Activated CD4-positive, CD25-positive, alpha-beta regulatory T cell (primary cell): Measurements from ENCODE around the gene TEN1.

ENCODE experiments used
- DNase-seq, 4 experiments: peaks; one replicate each; lab custom pipeline; 2025; lab: John Stamatoyannopoulos, UW

TEN1 gene

DNA sequence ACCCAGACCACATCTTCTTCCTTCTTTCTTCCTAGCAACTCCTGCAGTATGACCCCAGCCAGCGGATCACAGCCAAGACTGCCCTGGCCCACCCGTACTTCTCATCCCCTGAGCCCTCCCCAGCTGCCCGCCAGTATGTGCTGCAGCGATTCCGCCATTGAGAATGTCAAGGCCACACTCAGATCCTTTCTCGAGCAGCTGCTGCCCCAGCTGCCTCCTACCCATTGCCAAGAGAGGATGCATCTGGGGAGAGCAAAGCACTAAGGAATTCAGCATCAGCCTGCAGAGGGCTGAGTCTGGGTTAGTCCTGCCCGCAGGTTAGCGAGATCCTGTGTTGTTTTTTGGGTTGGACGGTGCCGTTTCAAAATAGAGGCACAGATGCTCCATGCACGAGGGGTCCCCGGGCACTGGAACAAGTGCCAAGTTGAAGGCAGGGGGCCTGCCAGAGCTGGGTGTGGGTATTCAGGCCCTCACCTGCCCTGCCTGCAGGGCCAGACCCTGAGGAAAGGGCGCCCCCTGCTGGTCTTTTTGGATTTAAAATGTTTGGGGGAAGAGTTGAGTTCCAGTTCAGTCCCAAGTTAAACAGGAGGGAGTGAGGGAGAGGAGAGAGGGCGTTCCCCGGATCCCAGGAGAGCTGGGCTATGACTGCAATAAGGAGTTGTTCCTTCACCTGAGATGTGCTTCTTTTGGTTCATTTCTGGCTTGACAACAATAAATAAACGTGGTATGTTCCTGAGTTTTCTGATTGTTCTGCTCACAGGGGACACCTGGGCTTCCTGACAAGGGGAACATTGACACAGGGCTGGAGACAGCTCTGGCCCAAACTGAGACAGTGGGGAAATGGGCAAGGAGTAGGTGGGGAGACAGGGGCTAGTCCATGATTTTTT, 26.5 kb downstream of the TEN1 start:
- DNase-seq: peak; percentile 58 to 86 (median 72)

DNA sequence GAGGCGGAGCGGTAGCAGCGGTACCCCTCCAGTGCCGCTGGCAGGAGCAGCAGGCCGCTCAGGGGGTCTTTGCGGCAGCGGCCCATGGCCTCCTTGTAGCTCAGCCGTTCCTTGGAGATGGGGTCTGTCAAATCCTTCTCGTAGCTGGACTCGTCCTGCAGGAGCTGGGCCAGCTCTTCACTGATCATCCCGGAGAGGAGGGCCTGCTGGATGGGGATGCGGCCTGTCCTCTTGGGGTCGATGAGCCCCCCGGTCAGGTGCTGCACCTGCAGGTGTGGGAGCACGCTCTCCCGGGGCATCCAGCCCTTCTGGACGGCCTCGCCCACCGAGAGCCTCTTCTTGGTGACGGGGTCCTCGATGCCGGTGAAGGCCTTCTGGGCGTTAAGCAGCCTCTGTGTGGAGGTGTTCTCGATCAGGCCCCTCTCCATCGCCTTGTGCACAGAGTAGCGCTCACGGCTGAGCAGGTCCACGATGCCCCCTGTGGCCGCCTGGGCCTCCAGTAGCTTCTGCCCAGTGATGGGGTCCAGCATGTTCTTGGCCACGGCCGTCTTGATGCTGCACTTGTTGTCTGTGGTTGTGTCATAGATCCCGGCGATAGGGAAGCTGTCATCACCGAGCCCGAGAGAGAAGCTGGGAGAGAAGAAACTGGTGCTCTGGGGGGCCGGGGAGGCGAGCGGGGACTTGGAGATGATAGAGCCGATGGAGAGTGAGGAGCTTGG, 28.2 kb downstream of the TEN1 start:
- DNase-seq: no peak

DNA sequence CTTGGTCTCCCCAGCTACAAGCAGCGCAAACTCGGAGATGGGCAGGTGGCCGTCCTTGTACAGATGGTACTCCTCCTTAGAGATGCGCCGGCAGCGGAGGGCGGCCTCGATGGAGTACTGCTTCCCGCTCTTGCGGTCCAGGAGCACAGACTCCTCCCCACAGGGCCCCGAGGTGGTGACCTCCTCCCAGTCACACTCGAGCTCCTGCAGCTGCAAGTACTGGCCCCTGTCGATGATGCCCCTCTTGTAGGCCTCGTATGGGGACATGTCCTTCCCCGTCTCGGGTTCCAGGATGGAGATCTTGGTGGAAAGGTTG, 28.8 kb downstream of the TEN1 start:
- no peak for DNase-seq

DNA sequence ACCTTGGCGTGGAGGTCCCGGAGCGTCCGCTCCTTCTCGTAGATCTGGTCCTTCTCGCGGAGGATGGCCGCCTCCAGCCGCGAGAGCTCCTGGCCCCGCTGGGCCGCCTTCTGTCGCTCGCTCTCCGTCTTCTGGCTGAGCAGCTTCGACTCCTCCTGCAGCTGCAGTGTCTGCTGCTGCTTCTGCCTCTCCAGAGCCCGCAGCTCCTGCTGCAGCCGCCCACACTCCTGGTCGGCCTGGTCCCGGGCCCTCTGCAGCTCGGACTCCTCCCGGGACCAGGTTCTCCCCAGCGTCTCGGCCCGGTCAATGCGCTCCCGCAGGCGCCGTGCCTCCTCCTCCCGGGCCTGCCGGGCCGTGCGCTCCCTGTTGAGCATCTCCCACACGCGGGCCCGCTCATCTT, 29.2 kb downstream of the TEN1 start:
- DNase-seq: no peak

DNA sequence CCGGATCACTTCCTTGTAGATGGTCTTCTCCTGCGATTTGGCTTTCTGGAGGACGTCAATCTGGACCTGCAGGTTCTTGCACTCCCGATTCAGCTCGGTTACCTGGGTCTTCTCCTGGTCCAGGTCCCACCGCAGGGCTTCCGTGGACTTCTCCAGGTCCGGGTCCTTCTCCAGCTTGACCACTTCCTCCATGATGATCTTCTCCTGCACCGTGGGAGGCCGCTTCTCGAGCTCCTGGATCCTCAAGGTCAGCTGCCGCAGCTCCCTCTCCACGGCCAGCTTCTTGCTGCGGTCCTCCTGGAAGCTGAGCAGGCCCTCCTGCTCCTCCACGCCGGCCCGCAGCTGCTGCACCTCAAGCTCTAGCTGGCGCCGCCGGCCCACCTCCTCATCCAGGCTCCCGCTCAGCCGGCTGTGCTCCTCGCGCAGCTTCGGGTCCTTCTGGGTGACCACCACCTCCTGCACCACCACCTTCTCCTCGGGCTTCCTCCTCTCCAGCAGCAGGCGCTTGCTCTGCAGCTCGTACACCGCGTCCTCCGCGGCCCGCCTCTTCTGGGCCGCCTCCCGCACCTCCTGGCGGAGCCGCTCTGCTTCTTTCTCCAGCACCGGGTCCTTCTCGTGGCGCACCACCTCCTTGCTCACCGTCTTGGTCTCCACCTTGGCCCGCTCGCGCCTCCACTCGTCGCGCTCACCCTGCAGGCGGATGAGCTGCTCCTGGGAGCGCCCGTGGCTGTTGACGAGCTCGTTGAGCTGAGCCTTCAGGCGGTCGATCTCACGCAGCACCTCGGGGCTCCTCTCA, 29.8 kb downstream of the TEN1 start:
- DNase-seq: no peak

DNA sequence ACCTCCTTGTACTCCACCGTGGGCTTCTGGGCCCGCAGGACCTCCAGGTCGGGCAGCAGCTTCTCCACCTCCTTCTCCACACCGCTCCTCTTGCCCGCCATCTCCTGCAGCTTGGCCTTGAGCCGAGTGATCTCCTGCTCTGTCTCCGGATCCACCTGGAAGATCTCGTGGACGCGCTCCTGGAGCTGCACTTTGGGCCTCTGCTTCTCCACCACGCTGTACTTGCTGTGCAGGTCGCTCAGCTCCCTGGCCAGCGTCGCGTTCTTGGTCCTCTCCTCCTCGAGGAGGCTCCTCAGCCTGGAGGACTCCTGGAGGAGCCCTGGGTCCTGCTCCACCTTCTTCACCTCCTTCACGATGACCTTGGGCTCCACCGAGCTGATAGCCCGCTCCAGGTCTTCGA, 30.4 kb downstream of the TEN1 start:
- no peak for DNase-seq

DNA sequence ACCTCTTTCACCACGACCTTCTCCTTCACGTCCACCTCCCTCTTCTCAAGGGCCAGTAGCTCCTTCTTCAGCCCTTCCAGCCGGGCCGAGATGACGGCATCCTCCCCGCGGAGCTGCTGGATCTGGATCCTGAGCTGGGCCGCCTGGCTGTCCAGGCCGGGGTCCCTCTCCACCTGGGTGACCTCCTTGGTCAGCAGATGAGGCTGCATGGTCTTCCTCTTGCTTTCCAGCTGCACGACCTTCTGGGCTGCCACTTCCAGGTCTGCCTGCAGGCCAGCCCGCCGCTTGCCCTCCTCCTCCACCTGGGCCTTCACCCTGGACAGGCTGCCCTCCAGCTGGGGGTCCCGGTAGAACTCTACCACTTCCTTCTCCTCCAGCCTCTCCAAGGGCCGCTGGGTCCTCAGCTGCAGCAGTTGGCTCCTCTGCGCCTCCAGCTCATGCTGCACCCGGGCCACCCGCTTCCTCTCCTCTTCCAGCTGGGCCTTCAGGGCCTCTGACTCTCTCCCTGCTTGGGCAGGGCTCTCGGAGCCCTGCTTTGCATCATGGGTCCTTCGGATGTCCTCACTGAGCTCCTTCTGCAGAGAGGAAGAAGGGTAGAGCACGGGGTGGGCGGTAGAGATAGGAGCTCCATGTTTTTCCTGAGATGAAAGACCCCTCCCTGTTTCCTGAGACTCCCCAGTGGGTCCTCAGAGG, 31.1 kb downstream of the TEN1 start:
- DNase-seq: no peak

DNA sequence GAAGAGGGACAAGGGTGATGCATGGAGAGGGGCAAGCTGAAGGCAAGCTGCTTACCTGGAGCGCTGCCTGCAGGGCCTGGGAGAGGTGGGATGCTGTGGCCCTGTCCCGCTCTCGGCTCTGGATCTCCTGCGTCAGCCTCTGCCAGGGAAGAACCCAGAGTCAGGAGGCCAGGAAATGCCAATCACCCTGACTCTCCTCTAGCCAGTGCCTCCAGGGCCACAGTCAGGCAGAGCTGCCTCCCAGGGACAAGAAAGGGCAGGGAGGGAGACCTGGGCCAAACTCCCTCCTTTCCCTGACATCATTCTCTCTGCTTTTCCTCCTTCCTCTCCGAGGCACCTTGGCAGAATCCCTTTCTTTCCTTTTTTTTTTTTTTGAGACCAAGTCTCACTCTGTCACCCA, 32.9 kb downstream of the TEN1 start:
- DNase-seq: no peak

DNA sequence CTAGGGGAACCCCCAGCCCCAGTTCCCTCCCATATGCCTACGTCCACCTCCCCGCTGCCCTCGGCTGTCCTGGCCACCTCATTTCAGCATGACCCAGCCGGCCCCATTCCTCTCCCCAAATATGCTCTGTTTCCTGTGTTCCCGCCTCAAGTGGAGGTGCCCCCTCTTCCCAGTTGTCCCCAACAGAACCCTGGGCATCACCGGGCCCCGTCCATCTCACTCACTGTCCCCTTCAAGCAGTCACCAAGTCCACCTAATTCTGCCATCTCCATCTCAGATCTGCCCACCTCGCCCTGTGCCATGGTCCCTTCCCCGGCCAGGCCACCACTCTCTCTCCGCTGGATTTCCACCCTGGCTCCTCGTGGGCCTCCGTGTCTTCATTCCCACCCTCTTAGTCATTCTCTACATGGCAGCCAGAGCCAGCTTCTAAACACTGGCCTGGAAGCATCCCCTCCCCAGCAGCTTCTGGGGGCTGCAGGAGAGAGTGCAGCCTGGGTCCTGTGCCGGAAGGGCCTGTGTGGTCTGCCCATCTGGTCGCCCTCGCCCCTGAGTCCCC, 34.4 kb downstream of the TEN1 start:
- no peak for DNase-seq

DNA sequence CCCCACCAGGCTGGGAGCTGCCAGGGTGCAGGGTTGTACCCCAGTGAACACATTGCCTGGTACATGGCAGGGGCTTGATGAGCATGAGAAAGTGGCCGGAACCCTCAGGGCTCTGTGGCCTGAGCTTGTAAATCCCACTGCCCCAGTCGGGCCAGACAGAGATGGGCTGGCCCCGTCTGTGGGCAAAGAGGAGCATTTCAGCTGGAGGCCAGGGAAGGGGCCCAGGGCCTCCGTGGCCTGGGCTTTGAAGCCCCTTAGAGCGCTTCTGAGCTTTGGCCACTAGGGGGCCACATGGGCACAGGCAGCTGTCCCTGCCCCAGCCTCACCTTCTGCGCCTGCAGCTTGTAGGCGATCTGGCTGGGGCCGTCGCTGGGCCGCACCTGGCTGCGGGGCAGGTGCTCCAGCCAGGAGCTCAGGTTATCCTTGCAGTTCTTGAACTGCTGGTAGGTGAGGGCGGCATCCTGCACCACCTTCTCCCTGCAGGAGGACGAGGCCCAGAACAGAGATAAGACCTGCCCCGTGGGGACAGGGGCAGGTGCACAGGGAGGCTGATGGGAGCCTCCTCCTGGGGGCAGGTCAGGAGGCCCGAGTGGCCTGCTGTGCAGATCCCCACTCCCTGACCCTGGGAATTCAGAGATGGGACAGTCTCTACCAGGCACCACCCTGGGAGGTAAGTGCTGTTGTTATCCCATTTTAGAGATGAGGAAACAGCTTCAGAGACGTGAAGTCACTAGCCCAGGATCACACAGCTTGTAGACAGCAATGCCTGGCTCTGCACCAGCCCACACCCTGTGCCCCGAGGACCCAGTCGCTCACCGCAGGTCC, 35.3 kb downstream of the TEN1 start:
- DNase-seq: peak; percentile 57 to 66 (median 62)

DNA sequence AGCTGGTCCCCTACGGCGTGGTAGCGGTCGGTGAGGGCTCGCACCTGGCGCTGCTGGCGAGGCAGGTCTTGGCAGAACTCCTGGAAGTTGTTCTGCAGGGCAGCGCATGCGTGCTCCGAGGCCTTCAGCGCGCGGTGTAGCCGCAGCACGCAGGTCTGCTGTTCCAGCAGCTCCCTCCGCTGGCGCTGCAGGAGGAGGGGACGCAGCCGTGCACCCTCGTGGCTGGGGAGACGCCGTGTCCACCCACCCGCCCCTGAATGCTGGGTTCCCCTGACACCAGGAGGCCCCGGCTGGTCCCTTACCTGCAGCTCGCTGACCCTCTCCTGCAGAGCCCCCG, 35.9 kb downstream of the TEN1 start:
- no peak for DNase-seq

DNA sequence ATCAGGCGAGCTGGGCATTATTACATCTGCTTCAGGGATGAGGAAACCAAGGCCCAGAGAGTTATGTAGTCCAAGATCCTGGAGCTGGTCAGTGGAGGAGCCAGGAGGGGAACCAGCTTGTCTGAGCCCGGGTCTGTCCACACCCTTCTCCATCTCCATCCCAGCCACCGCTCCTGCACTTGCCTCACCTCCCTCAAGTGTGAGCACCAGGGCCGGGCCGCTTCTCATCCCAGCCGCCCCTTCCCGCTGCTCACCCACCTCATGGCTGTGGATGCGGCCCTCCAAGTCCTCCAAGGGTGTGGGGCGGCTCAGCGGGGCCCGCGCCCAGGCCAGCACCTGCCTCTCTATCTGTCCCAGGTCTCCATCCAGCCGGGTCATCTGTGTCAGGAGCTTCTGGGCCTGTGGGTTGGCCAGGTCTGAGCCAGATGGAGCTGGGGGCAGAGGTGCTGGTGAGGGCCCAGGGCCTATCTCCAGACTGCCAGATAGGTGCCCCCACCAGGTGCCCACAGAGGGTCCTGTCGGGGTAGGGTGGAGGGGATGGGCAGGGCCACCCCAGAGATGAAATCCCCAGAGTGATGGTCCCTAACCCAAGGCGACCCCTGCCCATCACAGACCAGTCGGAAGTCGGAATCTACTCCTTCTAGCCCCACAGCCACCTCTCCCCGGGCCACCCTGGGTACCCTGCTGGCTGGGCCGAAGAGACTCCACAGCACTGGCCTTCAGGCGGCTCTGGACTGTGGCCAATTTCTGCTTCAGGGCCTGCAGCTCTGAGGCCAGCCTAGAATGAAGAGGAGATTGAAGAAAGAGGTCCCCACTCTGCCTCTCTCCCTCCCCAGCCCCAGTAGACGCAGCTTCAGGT, 38.7 kb downstream of the TEN1 start:
- DNase-seq: no peak

DNA sequence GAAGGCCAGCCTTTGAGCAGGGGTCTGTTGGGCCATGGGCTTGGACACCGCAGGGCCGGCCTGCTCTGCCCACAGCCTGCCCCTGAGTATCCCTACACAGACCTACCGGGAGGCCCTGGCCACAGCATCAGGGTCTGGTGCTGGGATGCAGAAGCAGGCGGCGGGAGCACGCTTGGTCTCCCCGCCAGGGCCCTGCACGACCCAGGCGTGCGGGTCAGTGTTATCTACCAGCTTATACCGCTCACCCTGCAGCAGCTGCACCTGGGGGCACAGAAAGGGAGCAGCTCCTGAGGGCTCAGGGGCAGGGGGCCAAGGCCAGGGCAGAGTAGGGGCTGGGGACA, 39.3 kb downstream of the TEN1 start:
- DNase-seq: no peak

DNA sequence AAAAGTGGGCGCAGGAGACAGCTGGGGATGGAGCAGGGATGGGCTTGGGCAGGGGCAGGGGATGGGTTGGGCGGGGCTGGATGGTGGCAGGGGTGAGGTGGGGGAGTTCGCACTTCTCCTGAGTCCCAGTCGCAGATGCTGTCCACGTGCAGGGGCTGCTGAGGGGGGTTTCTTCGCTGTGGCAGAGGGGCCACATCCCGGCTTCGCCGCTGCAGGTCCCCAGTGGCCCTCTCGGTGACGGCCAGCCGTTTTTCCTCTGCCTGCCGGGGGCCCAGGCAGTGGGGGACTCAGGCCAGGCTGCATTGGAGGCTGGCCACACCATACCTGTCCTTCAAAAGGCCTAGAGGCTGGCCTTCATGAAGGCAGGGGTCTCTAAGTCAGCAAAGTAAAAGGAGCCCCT, 39.8 kb downstream of the TEN1 start:
- DNase-seq: no peak

DNA sequence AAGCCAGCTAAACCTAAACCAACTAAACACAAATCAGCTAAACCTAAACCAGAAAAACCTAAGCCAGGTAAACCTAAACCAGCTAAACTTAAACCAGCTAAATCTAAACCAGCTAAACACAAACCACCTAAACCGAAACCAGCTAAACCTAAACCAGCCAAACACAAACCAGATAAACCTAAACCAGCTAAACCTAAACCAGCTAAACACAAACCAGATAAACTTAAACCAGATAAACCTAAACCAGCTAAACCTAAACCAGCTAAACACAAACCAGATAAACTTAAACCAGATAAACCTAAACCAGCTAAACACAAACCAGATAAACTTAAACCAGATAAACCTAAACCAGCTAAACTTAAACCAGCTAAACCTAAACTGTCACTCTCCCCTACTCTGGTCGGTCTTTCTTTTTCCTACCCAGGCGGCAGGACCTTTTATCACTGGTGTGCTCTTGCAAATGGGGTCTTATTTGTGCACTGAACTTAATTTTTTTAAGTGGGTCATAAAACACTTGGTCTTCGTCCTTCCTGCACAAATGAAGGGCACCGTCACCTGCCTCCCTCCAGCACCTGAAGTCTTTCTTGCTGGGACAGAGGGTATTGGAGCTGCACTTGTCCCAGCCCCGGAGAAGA, 40.9 kb downstream of the TEN1 start:
- no peak for DNase-seq

DNA sequence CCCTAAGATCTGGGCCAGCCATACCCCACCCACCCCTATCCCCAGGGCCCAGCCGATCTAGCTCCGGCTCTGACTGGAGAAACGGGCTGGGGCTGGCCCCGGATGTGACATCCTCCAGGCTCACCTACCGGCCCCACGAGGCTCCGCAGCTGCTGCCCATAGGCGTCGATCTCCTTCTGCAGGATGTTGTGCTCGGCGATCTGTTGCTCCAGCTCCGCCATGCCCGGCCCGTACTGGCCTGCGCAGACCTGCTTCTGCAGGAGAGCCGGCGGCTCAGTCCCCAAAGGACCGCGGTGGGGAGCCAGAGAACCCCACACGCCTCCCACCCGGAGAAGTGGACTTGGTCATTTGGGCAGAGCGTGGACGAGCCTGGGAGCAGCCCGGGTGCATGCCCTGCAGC, 43.2 kb downstream of the TEN1 start:
- no peak for DNase-seq

DNA sequence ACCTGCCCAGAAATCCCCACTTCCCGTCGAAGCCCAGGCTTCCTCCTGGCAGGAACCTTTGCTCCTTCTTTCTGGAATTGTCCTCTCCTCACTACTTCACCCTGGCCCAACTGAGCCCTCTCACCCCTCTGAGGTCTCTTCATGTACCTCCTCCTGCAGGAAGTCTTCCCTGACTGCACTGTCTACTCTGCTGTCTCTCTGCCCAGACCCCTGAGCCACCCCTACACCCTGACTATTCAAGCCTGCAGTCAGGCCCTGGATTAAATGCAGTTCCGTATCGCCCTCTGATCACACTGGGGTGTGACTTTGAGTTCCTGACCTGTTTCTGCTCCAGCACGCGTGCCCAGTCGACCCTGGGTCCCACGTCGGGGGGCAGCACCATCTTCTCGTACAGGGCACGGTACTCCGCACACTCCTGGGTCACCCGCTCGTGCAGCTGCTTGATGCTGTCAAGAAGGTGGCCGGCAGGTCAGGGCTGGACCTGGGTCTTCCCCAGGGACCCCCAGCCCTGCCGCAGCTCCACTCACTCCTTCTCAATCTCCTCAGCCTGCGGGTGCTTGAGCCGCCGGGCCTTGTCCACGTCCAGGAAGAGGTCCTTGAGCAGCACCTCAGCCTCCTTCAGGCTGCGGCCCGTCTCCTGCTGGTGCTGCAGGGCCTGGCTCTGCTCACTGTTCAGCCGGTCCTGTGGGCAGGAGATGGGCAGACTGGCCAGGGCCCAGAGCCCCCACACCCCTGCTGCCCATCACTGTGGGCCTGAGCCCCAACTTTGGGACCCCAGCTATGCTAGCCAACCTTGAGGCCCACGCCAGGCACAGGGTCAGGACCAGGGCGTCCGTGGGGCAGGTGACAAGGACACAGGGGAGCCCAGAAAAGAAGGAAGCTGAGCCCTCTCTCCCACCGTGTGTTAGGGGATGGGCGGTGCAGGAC, 44.2 kb downstream of the TEN1 start:
- no peak for DNase-seq

DNA sequence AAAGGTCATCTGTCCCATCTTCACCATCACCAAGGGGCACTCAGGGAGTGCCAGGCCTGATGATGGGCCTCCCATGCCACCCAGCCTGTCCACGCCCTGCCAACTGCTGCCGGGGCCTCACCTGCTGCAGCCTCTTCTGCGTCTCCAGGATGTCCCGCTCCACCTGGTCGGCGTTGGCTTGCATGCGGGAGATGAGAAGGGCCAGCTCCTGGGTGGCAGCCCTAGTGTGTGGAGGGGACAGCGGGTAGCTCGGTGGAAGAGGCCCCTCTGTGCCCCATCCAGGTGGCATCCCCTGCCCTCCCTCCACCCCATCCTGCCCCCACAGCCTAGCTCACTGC, 44.8 kb downstream of the TEN1 start:
- DNase-seq: no peak

DNA sequence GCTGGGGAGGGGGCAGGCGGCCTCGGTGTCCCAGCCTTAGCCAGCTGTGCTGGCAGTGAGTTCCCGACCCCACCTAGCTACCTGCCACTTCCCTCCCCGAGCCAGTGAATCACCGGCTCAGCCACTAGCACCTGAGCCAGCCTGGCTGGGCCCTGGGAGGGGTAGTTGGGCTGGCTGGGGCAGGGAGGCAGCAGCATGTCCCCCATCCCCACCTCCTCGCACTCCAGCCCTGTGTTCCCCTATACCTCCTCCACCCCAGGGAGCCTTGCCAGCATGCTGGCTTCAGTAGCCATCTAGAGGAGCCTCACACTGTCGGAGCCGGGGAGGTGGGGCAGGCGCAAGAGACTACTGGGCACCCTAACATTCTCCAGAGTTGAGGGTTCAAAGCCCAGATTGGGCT, 45.3 kb downstream of the TEN1 start:
- DNase-seq: no peak
